ENCODE measurements around the gene YARS2.

Gene YARS2

DNA sequence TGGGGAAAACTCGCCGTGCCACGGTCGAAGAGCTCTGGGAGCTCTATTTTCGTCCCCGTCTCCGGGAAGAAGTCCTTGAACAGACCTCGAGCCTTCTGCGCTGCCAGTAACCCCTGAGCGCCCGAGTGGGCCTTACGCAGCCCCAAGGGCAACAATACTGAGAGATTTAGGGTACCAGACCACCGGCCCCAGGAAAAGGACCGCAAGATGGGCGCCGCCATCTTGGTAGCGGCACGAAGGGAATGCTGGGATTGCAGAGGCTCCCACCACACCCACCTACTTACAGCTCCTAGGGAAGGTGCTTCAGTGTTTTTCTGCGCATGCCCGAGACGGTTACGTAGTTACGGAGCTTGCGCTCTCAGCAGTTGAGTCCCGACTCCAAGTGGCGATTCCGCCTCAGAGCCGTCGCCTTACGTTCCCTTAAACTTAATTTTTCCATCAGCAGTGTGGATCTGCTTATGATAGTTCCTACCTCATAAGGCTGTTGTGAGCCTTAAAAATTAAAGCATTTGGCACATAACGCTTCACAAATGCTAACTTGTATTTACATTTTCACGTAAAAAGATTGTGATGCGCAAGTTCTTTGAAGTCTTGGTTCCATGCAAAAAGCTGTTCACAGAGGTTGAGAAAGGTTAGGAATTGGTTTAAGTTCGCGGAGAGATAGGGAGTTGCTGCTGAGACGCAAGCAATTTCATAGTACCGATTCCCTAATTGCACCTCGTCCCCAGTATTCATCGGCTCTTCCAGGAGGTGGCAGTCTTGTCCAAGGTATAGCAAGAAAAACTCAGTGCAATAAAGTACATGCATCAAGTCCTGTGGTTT is at the start of gene YARS2:
Gene YARS2 (minus strand): TSS at position 244 of the 822 bp plus-strand sequence. CDS start 23 bp downstream, at position 221.
- peak; percentile 98 for DNase-seq (ENCODE audit: low spot score)

DNA sequence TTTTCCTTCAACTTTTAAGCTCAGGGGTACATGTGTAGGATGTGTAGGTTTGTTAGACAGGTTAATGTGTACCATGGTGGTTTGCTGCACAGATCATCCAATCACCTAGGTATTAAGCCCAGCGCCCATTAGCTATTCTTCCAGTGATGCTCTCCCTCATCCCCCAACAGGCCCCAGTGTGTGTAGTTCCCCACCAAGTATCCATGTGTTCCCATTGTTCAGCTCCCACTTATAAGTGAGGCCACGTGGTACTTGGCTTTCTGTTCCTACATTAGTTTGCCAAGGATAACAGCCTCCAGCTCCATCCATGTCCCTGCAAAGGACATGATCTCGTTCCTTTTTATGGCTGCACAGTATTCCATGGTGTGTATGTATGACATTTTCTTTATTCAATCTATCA is 48.6 kb upstream of the YARS2 start:
- DNase-seq (ENCODE audit: low spot score) = no peak

DNA sequence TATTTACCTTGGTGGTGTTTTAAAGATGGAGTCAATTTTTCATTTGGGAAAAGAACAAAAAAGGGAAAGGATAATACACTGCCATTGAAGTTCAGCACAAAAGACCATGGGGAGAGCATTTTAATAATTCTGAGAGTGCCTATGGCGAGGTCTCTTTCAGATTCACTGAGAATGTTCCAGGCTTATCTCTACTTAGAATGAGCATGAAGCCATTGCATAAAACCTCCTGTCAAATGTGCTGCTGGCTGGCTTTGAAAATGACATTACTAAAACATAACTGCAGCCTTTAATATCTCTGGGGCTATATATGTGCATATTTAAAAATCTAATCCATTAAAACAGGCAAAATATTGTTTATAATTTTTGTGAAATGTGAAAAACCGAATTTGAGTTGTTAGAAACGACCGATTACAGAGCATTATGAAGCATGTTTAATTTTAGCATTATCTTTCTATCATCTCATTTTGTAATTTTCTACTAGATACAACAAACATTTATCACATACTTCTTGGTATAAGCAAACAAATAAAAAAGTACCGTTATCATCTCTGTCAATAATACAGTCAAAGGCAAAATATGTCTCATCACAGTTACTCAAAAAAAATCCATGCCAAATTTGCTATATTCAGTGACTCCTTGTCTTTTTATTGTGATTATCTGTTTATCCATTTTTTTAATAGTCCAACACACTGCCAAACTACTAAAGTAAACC is 45.7 kb upstream of the YARS2 start:
- no peak for DNase-seq (ENCODE audit: low spot score)

- no peak for DNase-seq (ENCODE audit: low spot score)
Measured at GRCh38 chr12:32794281-32794680, 38.6 kb upstream of the YARS2 start.

GRCh38 chr12:32789916-32790315 is 34.2 kb upstream of the YARS2 start:
- no peak for DNase-seq (ENCODE audit: low spot score)

GRCh38 chr12:32789446-32789845 is 33.7 kb upstream of the YARS2 start:
- DNase-seq (ENCODE audit: low spot score) = no peak

DNA sequence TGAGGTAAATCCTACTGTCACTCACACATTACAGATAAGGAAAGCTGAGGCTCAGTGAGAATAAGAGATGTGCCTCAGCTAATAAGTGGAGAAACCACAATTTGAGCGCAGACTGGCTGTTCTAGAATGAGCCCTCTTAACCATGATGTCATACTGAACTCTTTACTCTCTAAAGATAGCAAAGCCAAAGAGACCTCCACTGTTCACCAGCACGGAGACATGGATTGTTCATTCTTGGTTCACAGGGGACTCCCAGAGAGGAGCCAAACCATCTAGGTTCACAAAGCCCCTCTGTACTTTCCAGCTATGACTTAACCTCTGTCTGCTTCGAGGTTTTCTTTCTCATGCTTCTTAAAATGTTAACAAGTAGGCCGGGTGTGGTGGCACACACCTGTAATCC is 32.7 kb upstream of the YARS2 start:
- DNase-seq (ENCODE audit: low spot score) = no peak

DNA sequence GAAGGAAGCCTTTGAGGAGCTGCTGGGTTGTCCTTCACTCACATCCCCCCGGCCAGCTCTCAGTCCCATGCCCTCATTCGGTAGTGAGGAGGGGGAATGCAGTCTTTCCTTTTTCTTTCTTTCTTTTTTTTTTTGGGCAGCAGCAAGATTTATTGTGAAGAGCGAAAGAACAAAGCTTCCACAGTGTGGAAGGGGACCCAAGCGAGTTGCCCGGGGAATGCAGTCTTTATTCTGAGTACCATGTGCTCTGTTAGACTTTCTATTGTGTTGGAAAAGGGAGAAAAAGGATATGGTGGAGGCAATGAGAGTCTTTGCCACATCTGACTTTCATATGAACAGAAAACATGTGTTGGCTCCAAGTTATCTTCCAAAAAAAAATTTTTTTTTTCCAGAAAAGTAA is 29.9 kb upstream of the YARS2 start:
- DNase-seq (ENCODE audit: low spot score) = no peak

GRCh38 chr12:32783029-32783428 is 27.3 kb upstream of the YARS2 start:
- DNase-seq (ENCODE audit: low spot score) = no peak

GRCh38 chr12:32780071-32780470 is 24.4 kb upstream of the YARS2 start:
- no peak for DNase-seq (ENCODE audit: low spot score)

- DNase-seq (ENCODE audit: low spot score) = no peak
Measured at GRCh38 chr12:32777691-32778175, 22.0 kb upstream of the YARS2 start.

GRCh38 chr12:32777159-32777558 is 21.5 kb upstream of the YARS2 start:
- no peak for DNase-seq (ENCODE audit: low spot score)

DNA sequence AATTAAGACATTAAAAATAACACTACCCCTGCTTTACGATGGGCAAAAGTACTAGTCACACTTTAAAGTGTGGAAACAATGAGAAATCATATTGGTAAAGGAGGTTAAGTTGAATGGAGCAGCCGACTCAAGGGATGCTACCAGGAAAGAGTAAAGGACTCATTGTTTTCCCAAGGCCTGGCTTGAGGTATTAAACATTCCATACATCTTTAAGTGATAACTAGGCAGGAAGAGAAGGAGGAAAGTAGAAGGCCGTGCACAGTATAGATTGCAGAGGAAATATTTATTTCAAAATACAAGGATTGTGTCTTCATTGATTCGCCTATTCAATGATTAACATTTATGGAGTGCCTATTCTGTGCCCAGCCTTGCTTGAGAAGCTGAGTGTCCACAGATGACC is 20.6 kb upstream of the YARS2 start:
- DNase-seq (ENCODE audit: low spot score) = no peak

DNA sequence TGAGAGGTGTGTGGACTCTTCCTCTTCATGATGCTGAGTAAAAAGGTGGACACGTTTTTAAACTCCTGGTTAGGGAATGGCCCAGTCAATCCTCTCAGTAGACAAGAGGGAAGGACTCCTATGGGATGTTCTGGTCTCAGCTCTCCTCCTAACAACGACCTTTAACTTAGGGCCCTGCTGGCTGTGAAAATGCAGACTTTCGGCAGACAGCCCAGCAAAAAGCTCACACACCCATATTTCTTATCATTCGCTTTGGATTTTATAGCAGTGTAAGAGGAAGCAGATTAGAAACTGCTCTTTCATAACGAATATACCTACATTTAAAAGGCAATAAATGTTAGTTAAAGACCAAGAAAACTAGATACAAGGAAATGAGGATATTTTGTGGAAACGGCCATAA is 18.0 kb upstream of the YARS2 start:
- no peak for DNase-seq (ENCODE audit: low spot score)

GRCh38 chr12:32770141-32770540 is 14.4 kb upstream of the YARS2 start:
- no peak for DNase-seq (ENCODE audit: low spot score)

DNA sequence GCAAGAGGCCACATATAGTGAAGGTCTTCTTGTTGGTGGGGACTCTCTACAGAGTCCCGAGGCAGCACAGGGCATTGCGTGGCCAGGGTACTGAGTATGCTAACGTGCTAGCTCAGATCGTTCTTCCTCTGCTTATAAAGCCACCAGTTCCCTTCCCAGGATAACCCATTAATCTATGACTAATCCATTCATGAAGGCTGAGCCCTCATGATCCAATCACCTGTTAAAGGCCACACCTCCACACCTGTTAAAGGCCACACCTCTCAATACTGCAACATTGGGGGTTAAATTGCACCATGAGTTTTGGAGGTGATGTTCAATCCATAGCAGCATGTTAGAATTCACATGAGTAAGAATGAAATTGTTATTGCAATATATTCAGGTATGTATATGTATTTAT is 12.8 kb upstream of the YARS2 start:
- no peak for DNase-seq (ENCODE audit: low spot score)

GRCh38 chr12:32765906-32766305 is 10.2 kb upstream of the YARS2 start:
- DNase-seq (ENCODE audit: low spot score) = no peak

DNA sequence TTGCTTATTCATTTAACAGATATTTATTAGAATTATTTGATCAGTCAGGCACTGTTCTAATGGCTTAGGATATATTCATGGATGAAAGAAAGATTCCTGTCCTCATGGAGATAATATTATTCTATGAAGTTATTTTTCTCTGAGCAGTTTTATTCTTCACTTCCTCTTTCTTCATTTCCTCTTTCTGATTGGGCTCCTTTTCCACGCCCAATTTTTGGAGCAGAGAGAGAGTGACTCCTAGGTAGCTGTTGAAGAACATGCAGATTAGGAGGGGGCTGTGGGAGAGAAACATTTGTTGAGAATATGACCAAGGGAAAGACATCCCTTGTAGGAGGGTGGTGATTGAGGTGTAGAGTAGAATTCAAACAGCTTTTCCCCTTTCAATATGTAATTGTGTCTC is 6.0 kb upstream of the YARS2 start:
- no peak for DNase-seq (ENCODE audit: low spot score)

GRCh38 chr12:32757157-32757556 is 1.5 kb upstream of the YARS2 start:
- DNase-seq (ENCODE audit: low spot score) = no peak

- DNase-seq (ENCODE audit: low spot score) = no peak
Measured at GRCh38 chr12:32756476-32757066, 874 bp upstream of the YARS2 start.

DNA sequence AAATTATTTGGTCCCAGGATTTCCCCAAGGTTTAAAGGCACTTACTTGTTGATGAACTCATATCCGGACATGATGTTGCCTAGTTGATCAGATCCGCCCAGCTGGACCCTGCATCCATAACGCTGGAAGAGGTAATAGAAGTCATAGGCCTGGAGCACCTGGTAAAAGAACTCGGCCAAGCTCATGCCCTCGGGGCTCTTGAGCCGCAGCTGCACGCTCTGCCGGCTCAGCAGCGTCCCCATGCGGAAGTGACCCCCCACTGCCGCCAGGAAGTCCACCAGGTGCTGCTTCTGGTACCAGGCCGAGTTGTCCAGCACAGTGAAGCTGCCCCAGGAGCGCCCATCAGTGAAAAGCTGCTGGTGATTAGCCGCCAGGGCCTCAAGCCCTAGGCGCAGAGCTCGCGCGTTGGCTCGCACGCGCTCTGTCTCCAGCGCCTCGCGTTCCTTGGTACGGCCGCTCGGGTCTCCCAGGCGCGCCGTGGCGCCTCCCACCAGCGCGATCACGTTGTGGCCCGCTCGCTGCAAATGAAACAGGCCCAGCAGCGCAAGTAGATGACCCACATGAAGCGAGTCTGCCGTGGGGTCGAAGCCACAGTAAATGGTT is 545 bp downstream of the YARS2 start:
- DNase-seq (ENCODE audit: low spot score) = peak; percentile 68

- no peak for DNase-seq (ENCODE audit: low spot score)
Measured at GRCh38 chr12:32754111-32754510, 1.6 kb downstream of the YARS2 start.

GRCh38 chr12:32753605-32754004 is 2.1 kb downstream of the YARS2 start:
- no peak for DNase-seq (ENCODE audit: low spot score)
